Right atrium auricular region (tissue), 2 donors: ENCODE data around the gene P2RX1. TPM values are rescaled to one million over a fixed set of nuclear protein-coding genes. Genes with fewer than 3 reads are reported as not detected.

Experiments
- DNase-seq: peaks from one replicate; pipeline ENCODE4 v3.0.0-alpha.2; 2019; ENCODE audit warnings: low spot score
- H3K27ac ChIP-seq, 2 donors: fragments of 200-600 bp; sonication (generic); 1 replicate in 1 of 2; 2 replicates in 1 of 2; pipeline ENCODE4 v1.5.1; 2016 to 2019
- H3K27me3 ChIP-seq, 2 donors: fragments of 200-600 bp; sonication (generic); one replicate each; pipeline versions ENCODE4 v1.5.1 to v1.6.0; 2017 to 2019
- H3K36me3 ChIP-seq: fragments of 200-600 bp; sonication (generic); one replicate; pipeline ENCODE4 v1.5.1; 2016
- H3K4me1 ChIP-seq, 2 donors: fragments of 200-600 bp; sonication (generic); one replicate each; pipeline versions ENCODE4 v1.5.1 to v1.6.0; 2017 to 2019
- H3K4me3 ChIP-seq, 2 donors: fragments of 200-600 bp; sonication (generic); 1 replicate in 1 of 2; 2 replicates in 1 of 2; pipeline ENCODE4 v1.5.1; 2017 to 2019; ENCODE audit warnings: mild to moderate bottlenecking in 1 of 2, moderate library complexity in 1 of 2
- H3K9me3 ChIP-seq, 2 donors: fragments of 200-600 bp; sonication (generic); one replicate each; pipeline ENCODE4 v1.5.1; 2019
- CTCF ChIP-seq, 2 donors: fragments of 200-600 bp; sonication (generic); IDR thresholded peaks; one replicate each; pipeline ENCODE4 v1.5.1; 2019; ENCODE audit warnings: antibody characterized with exemption in 2 of 2
- total RNA-seq, 2 donors: library from RNA; depleted of rRNA; stranded (reverse); fragments of >200 nt; gene quantifications; one replicate each; pipeline ENCODE4 v1.1.0, GENCODE V29; 2016

Gene P2RX1
- total RNA-seq, 2 donors from 2014 or later, result 0.85 to 2.8 TPM

- H3K27ac ChIP-seq, result peak within 1 kb of the TSS; percentile 86 to 87
- no peaks in the 10 kb centered on the region for H3K36me3 ChIP-seq
- no peak for TF ChIP-seq CTCF (IDR thresholded peaks at IDR 0.05)
- no peaks in the 10 kb centered on the region for H3K9me3 ChIP-seq
- H3K4me3 ChIP-seq, result peak within 1 kb of the TSS; percentile 60 to 73
- peak; percentile 85 for DNase-seq
- H3K4me1 ChIP-seq, result peaks cover 0 to 66% of the 10 kb centered on the region in 2 donors
- no peaks in the 10 kb centered on the region for H3K27me3 ChIP-seq
Observed at GRCh38 chr17:3893003-3893719, 23.1 kb downstream of the P2RX1 start, which contains the start of gene CAMKK1. Gene CAMKK1, minus strand, starts transcription at chr17:3893053. Its CDS starts 7,366 bp downstream, at chr17:3885687.

GRCh38 chr17:3892095-3892998 lies 23.9 kb downstream of the P2RX1 start:
- DNase-seq, result peak; percentile 90
- Histone ChIP-seq H3K9me3 (no peaks in the 10 kb centered on the region), H3K4me1 (peaks cover 0 to 74% of the 10 kb centered on the region in 2 donors), H3K27me3 (no peaks in the 10 kb centered on the region), H3K4me3 (peak overlapping the region; percentile 55 to 73), H3K36me3 (no peaks in the 10 kb centered on the region), H3K27ac (peak overlapping the region; percentile 74 to 76)
- TF ChIP-seq CTCF (IDR thresholded peaks at IDR 0.05), result peak in 1 of 2 donors; percentile 33

- peak overlapping the region; percentile 55 to 73 for H3K4me3 ChIP-seq
- H3K27ac ChIP-seq, result peak overlapping the region; percentile 74 to 76
- H3K4me1 ChIP-seq, result peaks cover 0 to 81% of the 10 kb centered on the region in 2 donors
- no peak for DNase-seq
- TF ChIP-seq CTCF (IDR thresholded peaks at IDR 0.05), result no peak
- H3K27me3 ChIP-seq, result no peaks in the 10 kb centered on the region
- H3K9me3 ChIP-seq, result no peaks in the 10 kb centered on the region
- H3K36me3 ChIP-seq, result no peaks in the 10 kb centered on the region
Observed at GRCh38 chr17:3891626-3892094, 24.6 kb downstream of the P2RX1 start.

GRCh38 chr17:3890878-3891219 lies 25.4 kb downstream of the P2RX1 start:
- no peak for TF ChIP-seq CTCF (IDR thresholded peaks at IDR 0.05)
- H3K9me3 ChIP-seq, result no peaks in the 10 kb centered on the region
- peak overlapping the region; percentile 74 to 85 for H3K27ac ChIP-seq
- no peaks in the 10 kb centered on the region for H3K36me3 ChIP-seq
- no peak for DNase-seq
- no peaks in the 10 kb centered on the region for H3K27me3 ChIP-seq
- no peak overlapping the region for H3K4me3 ChIP-seq
- peaks cover 0 to 89% of the 10 kb centered on the region in 2 donors for H3K4me1 ChIP-seq

GRCh38 chr17:3890082-3890877 lies 26.0 kb downstream of the P2RX1 start:
- Histone ChIP-seq H3K36me3 (peaks cover under 1% of the 10 kb centered on the region), H3K4me1 (peaks cover 0 to 91% of the 10 kb centered on the region in 2 donors), H3K27ac (peak overlapping the region; percentile 74 to 85), H3K9me3 (no peaks in the 10 kb centered on the region), H3K4me3 (peak overlapping the region in 1 of 2 donors; percentile 1), H3K27me3 (no peaks in the 10 kb centered on the region)
- TF ChIP-seq CTCF (IDR thresholded peaks at IDR 0.05), result no peak
- peak; percentile 89 for DNase-seq
